Renal cortical epithelial cell (primary cell): ENCODE results near the gene WDR20. TPM values are rescaled to one million over a fixed set of nuclear protein-coding genes. Genes with fewer than 3 reads are reported as not detected.
"Not testable (repeated sequence)": the region's sequence is repeated elsewhere in the genome, so short reads cannot be mapped to it uniquely, and the experiment has no call there.

Experiments used
- DNase-seq: peaks from one replicate; pipeline ENCODE4 v3.0.0-alpha.2; 2011; ENCODE audit warnings: low read depth
- total RNA-seq: library from RNA; depleted of rRNA; stranded (reverse); fragments of >200 nt; gene quantifications from 2 replicates; pipeline ENCODE4 v1.2.3, GENCODE V29; 2014

Gene WDR20
- 18.4 and 25.3 TPM in 2 replicates for total RNA-seq

GRCh38 chr14:102139286-102140026, at the start of gene WDR20:
WDR20 (plus strand) TSS chr14:102139897; CDS start chr14:102139924, 27 bp downstream.
- DNase-seq, result peak; percentile 88

GRCh38 chr14:102090713-102091112, 49.0 kb upstream of the WDR20 start:
- no peak for DNase-seq

- no peak for DNase-seq
Measured at GRCh38 chr14:102092806-102093205, 46.9 kb upstream of the WDR20 start.

GRCh38 chr14:102094101-102094500, 45.6 kb upstream of the WDR20 start:
- no peak for DNase-seq

GRCh38 chr14:102095231-102095870, 44.3 kb upstream of the WDR20 start:
- DNase-seq, result peak; percentile 31

GRCh38 chr14:102095871-102096568, 43.7 kb upstream of the WDR20 start:
- DNase-seq, result no peak

GRCh38 chr14:102096569-102097188, 43.0 kb upstream of the WDR20 start:
- DNase-seq, result peak; percentile 60

- no peak for DNase-seq
Measured at GRCh38 chr14:102097441-102098135, 42.1 kb upstream of the WDR20 start.

- DNase-seq, result no peak
Measured at GRCh38 chr14:102103062-102103695, 36.5 kb upstream of the WDR20 start.

- DNase-seq, result no peak
Measured at GRCh38 chr14:102105369-102105768, 34.3 kb upstream of the WDR20 start.

GRCh38 chr14:102109332-102109731, 30.4 kb upstream of the WDR20 start:
- DNase-seq, result not testable (repeated sequence)

- DNase-seq, result no peak
Measured at GRCh38 chr14:102111101-102111500, 28.6 kb upstream of the WDR20 start.

- DNase-seq, result no peak
Measured at GRCh38 chr14:102116361-102117180, 23.1 kb upstream of the WDR20 start.

- no peak for DNase-seq
Measured at GRCh38 chr14:102117852-102118251, 21.8 kb upstream of the WDR20 start.

GRCh38 chr14:102120888-102121287, 18.8 kb upstream of the WDR20 start:
- DNase-seq, result peak; percentile 30

- DNase-seq, result no peak
Measured at GRCh38 chr14:102121567-102121966, 18.1 kb upstream of the WDR20 start.

- DNase-seq, result no peak
Measured at GRCh38 chr14:102124419-102124818, 15.3 kb upstream of the WDR20 start.

GRCh38 chr14:102125546-102125945, 14.2 kb upstream of the WDR20 start:
- DNase-seq, result peak; percentile 100

GRCh38 chr14:102126807-102127455, 12.8 kb upstream of the WDR20 start:
- DNase-seq, result no peak

GRCh38 chr14:102131741-102132140, 8.0 kb upstream of the WDR20 start:
- DNase-seq, result peak; percentile 28
